Dedifferentiated amniotic fluid mesenchymal stem cell (primary cell): ENCODE results near the gene ACTL7A.
"Not testable (repeated sequence)": the region's sequence is repeated elsewhere in the genome, so short reads cannot be mapped to it uniquely, and the experiment has no call there.

ENCODE experiments used
- DNase-seq: peaks from one replicate; pipeline ENCODE4 v3.0.0-alpha.2; 2016; ENCODE audit errors: extremely low spot score

ACTL7A gene

GRCh38 chr9:108861997-108862396 lies at the start of gene ACTL7A:
ACTL7A (plus strand) TSS chr9:108862266; CDS start chr9:108862323, 57 bp downstream.
- no peak for DNase-seq

GRCh38 chr9:108812396-108813025 lies 49.6 kb upstream of the ACTL7A start:
- DNase-seq: no peak

GRCh38 chr9:108813951-108814601 lies 48.0 kb upstream of the ACTL7A start:
- DNase-seq: peak; percentile 71

- DNase-seq: no peak
Observed at GRCh38 chr9:108815156-108815555, 46.9 kb upstream of the ACTL7A start.

- DNase-seq: no peak
Observed at GRCh38 chr9:108816037-108816436, 46.0 kb upstream of the ACTL7A start.

- DNase-seq: no peak
Observed at GRCh38 chr9:108823829-108824228, 38.2 kb upstream of the ACTL7A start.

- DNase-seq: no peak
Observed at GRCh38 chr9:108830272-108830671, 31.8 kb upstream of the ACTL7A start.

- no peak for DNase-seq
Observed at GRCh38 chr9:108831496-108832178, 30.4 kb upstream of the ACTL7A start.

GRCh38 chr9:108832179-108832500 lies 29.9 kb upstream of the ACTL7A start:
- DNase-seq: no peak

- DNase-seq: no peak
Observed at GRCh38 chr9:108834959-108835665, 27.0 kb upstream of the ACTL7A start.

GRCh38 chr9:108835831-108836230 lies 26.2 kb upstream of the ACTL7A start:
- no peak for DNase-seq

GRCh38 chr9:108836319-108836718 lies 25.7 kb upstream of the ACTL7A start:
- no peak for DNase-seq

- DNase-seq: peak; percentile 51
Observed at GRCh38 chr9:108836781-108837180, 25.3 kb upstream of the ACTL7A start.

- DNase-seq: no peak
Observed at GRCh38 chr9:108837530-108837929, 24.5 kb upstream of the ACTL7A start.

- DNase-seq: no peak
Observed at GRCh38 chr9:108838017-108838416, 24.0 kb upstream of the ACTL7A start.

- DNase-seq: not testable (repeated sequence)
Observed at GRCh38 chr9:108839561-108839960, 22.5 kb upstream of the ACTL7A start.

GRCh38 chr9:108842610-108843295 lies 19.3 kb upstream of the ACTL7A start:
- no peak for DNase-seq

GRCh38 chr9:108844391-108844790 lies 17.7 kb upstream of the ACTL7A start:
- no peak for DNase-seq

GRCh38 chr9:108844856-108845255 lies 17.2 kb upstream of the ACTL7A start:
- DNase-seq: no peak

GRCh38 chr9:108845507-108845906 lies 16.6 kb upstream of the ACTL7A start:
- DNase-seq: no peak

GRCh38 chr9:108845947-108846346 lies 16.1 kb upstream of the ACTL7A start:
- DNase-seq: no peak

- not testable (repeated sequence) for DNase-seq
Observed at GRCh38 chr9:108848296-108848695, 13.8 kb upstream of the ACTL7A start.
